ENCODE data around the gene ARFGAP3. TPM values are rescaled to one million over a fixed set of nuclear protein-coding genes. Genes with fewer than 3 reads are reported as not detected.
A peak's percentile ranks its signal among the peaks of the same experiment; 100 is the strongest.

The ARFGAP3 gene
- 10 to 100 TPM; 22.9 to 38.4 (median 31.0) TPM for total RNA-seq
- polyA plus RNA-seq: 10 to 100 TPM; 26.1 to 28.5 TPM
- total RNA-seq: 24.5 reads per million, percentile 55 among the genes with 10 or more reads in this experiment

- peak; percentile 97 for ATAC-seq
- ChIA-PET CTCF (interaction anchor here (0.6 to 2.4 kb wide), 6 partner anchors 10 to 336 kb away, joined by 3 to 12 read pairs (median 4); no protein-coding TSS in a partner anchor), POLR2A (interaction anchor here (0.6 to 1.9 kb wide), 6 partner anchors 10 to 413 kb away, joined by 3 to 14 read pairs (median 5); partner anchors contain the start of gene PACSIN2)
- peak within 1 kb of the TSS; percentile 80 to 94 (median 89) for H3K27ac Mint-ChIP-seq
- intact Hi-C loops (cut with micrococcal nuclease): loop anchor here (1.0 to 10.0 kb wide), 8 partner anchors 10 to 772 kb away; partner anchors contain the start of genes PACSIN2 (in 2 of the 2), POLDIP3 (in 2 of the 2), TTLL12 (in 2 of the 2) and TTLL1 (in 1 of the 2)
- no peaks in the 10 kb centered on the region for H3K27me3 Mint-ChIP-seq
- H3K9me3 Mint-ChIP-seq: peaks cover 0 to 3% (median 0%) of the 10 kb centered on the region in 11 donors
- peak; percentile 87 to 99 (median 96) for DNase-seq
- H3K36me3 Mint-ChIP-seq: peaks cover 0 to 5% (median 0%) of the 10 kb centered on the region in 5 donors
- Histone ChIP-seq H3K27ac (ENCODE audit: low read depth, low read length) (peak within 1 kb of the TSS; percentile 93), H3K9me3 (ENCODE audit: control insufficient read depth in 2 of 3, low read length in 3 of 3) (no peaks in the 10 kb centered on the region), H3K36me3 (ENCODE audit: control insufficient read depth in 2 of 3, insufficient read depth in 3 of 3, low read length in 3 of 3) (no peaks in the 10 kb centered on the region), H3K4me1 (ENCODE audit: control insufficient read depth in 2 of 2, insufficient read depth in 2 of 2, low read length in 2 of 2) (peaks cover 4 to 6% of the 10 kb centered on the region in 2 donors), H3K4me3 (ENCODE audit: low read length) (peak within 1 kb of the TSS; percentile 77), H3K27me3 (ENCODE audit: control insufficient read depth in 2 of 2, insufficient read depth in 2 of 2, low read length in 2 of 2) (no peaks in the 10 kb centered on the region)
- H3K4me1 Mint-ChIP-seq: peaks cover 0 to 22% (median 10%) of the 10 kb centered on the region in 7 donors
- H3K4me3 Mint-ChIP-seq: peak within 1 kb of the TSS; percentile 84 to 92 (median 88)
These were observed at the start of gene ARFGAP3 for GRCh38 chr22:42856865-42857704. Gene ARFGAP3 (minus strand): TSS chr22:42857273. CDS start chr22:42857182, 91 bp downstream.

- Mint-ChIP-seq H3K36me3 (peaks cover 0 to 34% (median 3%) of the 10 kb centered on the region in 5 donors), H3K27ac (no peak overlapping the region), H3K4me1 (peaks cover 0 to 18% (median 4%) of the 10 kb centered on the region in 7 donors), H3K4me3 (no peak overlapping the region), H3K27me3 (no peaks in the 10 kb centered on the region), H3K9me3 (no peaks in the 10 kb centered on the region)
- CTCF ChIA-PET: no interaction called here
- Histone ChIP-seq H3K9me3 (ENCODE audit: control insufficient read depth in 2 of 3, low read length in 3 of 3) (no peaks in the 10 kb centered on the region), H3K4me3 (ENCODE audit: low read length) (no peak overlapping the region), H3K36me3 (ENCODE audit: control insufficient read depth in 2 of 3, insufficient read depth in 3 of 3, low read length in 3 of 3) (peaks cover 0 to 44% (median 0%) of the 10 kb centered on the region in 3 experiments), H3K27ac (ENCODE audit: low read depth, low read length) (no peak overlapping the region), H3K4me1 (ENCODE audit: control insufficient read depth in 2 of 2, insufficient read depth in 2 of 2, low read length in 2 of 2) (no peaks in the 10 kb centered on the region), H3K27me3 (ENCODE audit: control insufficient read depth in 2 of 2, insufficient read depth in 2 of 2, low read length in 2 of 2) (no peaks in the 10 kb centered on the region)
- intact Hi-C loops (cut with micrococcal nuclease): no loop called here
- no peak for ATAC-seq
- POLR2A ChIA-PET: interaction anchor here (0.6 kb wide), 1 partner anchor 14 kb away, joined by 3 read pairs; no protein-coding TSS in a partner anchor
- DNase-seq: no peak
These were observed 48.7 kb upstream of the ARFGAP3 start for GRCh38 chr22:42905702-42906183.

GRCh38 chr22:42905217-42905616, 48.1 kb upstream of the ARFGAP3 start:
- peak overlapping the region in 1 of 9 donors; percentile 18 for H3K27ac Mint-ChIP-seq
- Histone ChIP-seq H3K27ac (ENCODE audit: low read depth, low read length) (no peak overlapping the region), H3K4me1 (ENCODE audit: control insufficient read depth in 2 of 2, insufficient read depth in 2 of 2, low read length in 2 of 2) (no peaks in the 10 kb centered on the region), H3K4me3 (ENCODE audit: low read length) (no peak overlapping the region), H3K27me3 (ENCODE audit: control insufficient read depth in 2 of 2, insufficient read depth in 2 of 2, low read length in 2 of 2) (no peaks in the 10 kb centered on the region), H3K36me3 (ENCODE audit: control insufficient read depth in 2 of 3, insufficient read depth in 3 of 3, low read length in 3 of 3) (peaks cover 0 to 40% (median 0%) of the 10 kb centered on the region in 3 experiments), H3K9me3 (ENCODE audit: control insufficient read depth in 2 of 3, low read length in 3 of 3) (no peaks in the 10 kb centered on the region)
- no peak for ATAC-seq
- ChIA-PET POLR2A (interaction anchor here (0.6 to 0.8 kb wide), 2 partner anchors 10 to 15 kb away, joined by 3 to 4 read pairs; no protein-coding TSS in a partner anchor), CTCF (no interaction called here)
- H3K4me1 Mint-ChIP-seq: peaks cover 0 to 18% (median 4%) of the 10 kb centered on the region in 7 donors
- intact Hi-C loops (cut with micrococcal nuclease): no loop called here
- DNase-seq: no peak
- no peaks in the 10 kb centered on the region for H3K9me3 Mint-ChIP-seq
- H3K27me3 Mint-ChIP-seq: no peaks in the 10 kb centered on the region
- H3K4me3 Mint-ChIP-seq: no peak overlapping the region
- H3K36me3 Mint-ChIP-seq: peaks cover 0 to 29% (median 3%) of the 10 kb centered on the region in 5 donors

- H3K27ac ChIP-seq (ENCODE audit: low read depth, low read length): no peak overlapping the region
- ChIA-PET CTCF (no interaction called here), POLR2A (no interaction called here)
- Mint-ChIP-seq H3K4me3 (peak overlapping the region in 1 of 10 donors; percentile 41), H3K36me3 (peaks cover 0 to 21% (median 0%) of the 10 kb centered on the region in 5 donors), H3K9me3 (no peaks in the 10 kb centered on the region), H3K4me1 (peaks cover 0 to 17% (median 8%) of the 10 kb centered on the region in 7 donors), H3K27me3 (no peaks in the 10 kb centered on the region), H3K27ac (peak overlapping the region in 2 of 9 donors; percentile 41 to 46)
- ATAC-seq (no peak), DNase-seq (no peak)
- H3K4me3 ChIP-seq (ENCODE audit: low read length): no peak overlapping the region
- H3K27me3 ChIP-seq (ENCODE audit: control insufficient read depth in 2 of 2, insufficient read depth in 2 of 2, low read length in 2 of 2): no peaks in the 10 kb centered on the region
- H3K36me3 ChIP-seq (ENCODE audit: control insufficient read depth in 2 of 3, insufficient read depth in 3 of 3, low read length in 3 of 3): peaks cover 0 to 32% (median 0%) of the 10 kb centered on the region in 3 experiments
- no peaks in the 10 kb centered on the region for H3K9me3 ChIP-seq (ENCODE audit: control insufficient read depth in 2 of 3, low read length in 3 of 3)
- intact Hi-C loops (cut with micrococcal nuclease): no loop called here
- H3K4me1 ChIP-seq (ENCODE audit: control insufficient read depth in 2 of 2, insufficient read depth in 2 of 2, low read length in 2 of 2): no peaks in the 10 kb centered on the region
These were observed 47.0 kb upstream of the ARFGAP3 start for GRCh38 chr22:42904050-42904449.

GRCh38 chr22:42902875-42903510, 45.9 kb upstream of the ARFGAP3 start:
- CTCF ChIA-PET: no interaction called here
- POLR2A ChIA-PET: no interaction called here
- ATAC-seq (no peak), DNase-seq (no peak)
- Histone ChIP-seq H3K27ac (ENCODE audit: low read depth, low read length) (no peak overlapping the region), H3K4me1 (ENCODE audit: control insufficient read depth in 2 of 2, insufficient read depth in 2 of 2, low read length in 2 of 2) (no peaks in the 10 kb centered on the region), H3K9me3 (ENCODE audit: control insufficient read depth in 2 of 3, low read length in 3 of 3) (no peaks in the 10 kb centered on the region), H3K27me3 (ENCODE audit: control insufficient read depth in 2 of 2, insufficient read depth in 2 of 2, low read length in 2 of 2) (no peaks in the 10 kb centered on the region), H3K36me3 (ENCODE audit: control insufficient read depth in 2 of 3, insufficient read depth in 3 of 3, low read length in 3 of 3) (peaks cover 0 to 26% (median 0%) of the 10 kb centered on the region in 3 experiments), H3K4me3 (ENCODE audit: low read length) (no peak overlapping the region)
- Mint-ChIP-seq H3K4me3 (no peak overlapping the region), H3K27ac (peak overlapping the region in 2 of 9 donors; percentile 14 to 70), H3K4me1 (peaks cover 0 to 13% (median 11%) of the 10 kb centered on the region in 7 donors), H3K36me3 (peaks cover 0 to 15% (median 0%) of the 10 kb centered on the region in 5 donors), H3K27me3 (no peaks in the 10 kb centered on the region), H3K9me3 (no peaks in the 10 kb centered on the region)
- intact Hi-C loops (cut with micrococcal nuclease): no loop called here

All from naive thymus-derived CD4-positive, alpha-beta T cell (primary cell).